Upper lobe of left lung (tissue), 4 donors: Measurements from ENCODE around the gene THSD7A.

Source experiments
- CTCF ChIP-seq, 6 experiments: fragments of 450-650 bp in 4 of 6; fragments of 200-600 bp in 2 of 6; sonication (generic) in 2 of 6; IDR thresholded peaks; one replicate each; pipeline ENCODE4 v1.5.1; 2016 to 2019; ENCODE audit warnings: antibody characterized with exemption in 6 of 6
- EP300 ChIP-seq, 4 donors: sonication (generic); formaldehyde crosslinking; IDR thresholded peaks; one replicate each; pipeline ENCODE4 v1.5.1; 2017; ENCODE audit warnings: antibody characterized with exemption in 4 of 4, control low read depth in 2 of 4
- POLR2A ChIP-seq, 4 donors: fragments of 450-650 bp; IDR thresholded peaks; one replicate each; pipeline ENCODE4 v1.5.1; 2016 to 2017; ENCODE audit warnings: antibody characterized with exemption in 4 of 4, mild to moderate bottlenecking in 2 of 4
- POLR2AphosphoS5 ChIP-seq, 2 donors: sonication (generic); formaldehyde crosslinking; IDR thresholded peaks; one replicate each; pipeline ENCODE4 v1.5.1; 2017; ENCODE audit warnings: antibody characterized with exemption in 2 of 2

- TF ChIP-seq CTCF (IDR thresholded peaks at IDR 0.05) (no peak), POLR2A (IDR thresholded peaks at IDR 0.05) (no peak), POLR2AphosphoS5 (IDR thresholded peaks at IDR 0.05) (no peak), EP300 (IDR thresholded peaks at IDR 0.05) (no peak)
These were observed 181.5 kb downstream of the THSD7A start for GRCh38 chr7:11650500-11650899.
